NCI-H2107 (cell line): Measurements from ENCODE around the gene MAD1L1.

Source experiments
- DNase-seq: peaks from one replicate; lab custom pipeline; 2025; lab: John Stamatoyannopoulos, UW

The MAD1L1 gene

DNA sequence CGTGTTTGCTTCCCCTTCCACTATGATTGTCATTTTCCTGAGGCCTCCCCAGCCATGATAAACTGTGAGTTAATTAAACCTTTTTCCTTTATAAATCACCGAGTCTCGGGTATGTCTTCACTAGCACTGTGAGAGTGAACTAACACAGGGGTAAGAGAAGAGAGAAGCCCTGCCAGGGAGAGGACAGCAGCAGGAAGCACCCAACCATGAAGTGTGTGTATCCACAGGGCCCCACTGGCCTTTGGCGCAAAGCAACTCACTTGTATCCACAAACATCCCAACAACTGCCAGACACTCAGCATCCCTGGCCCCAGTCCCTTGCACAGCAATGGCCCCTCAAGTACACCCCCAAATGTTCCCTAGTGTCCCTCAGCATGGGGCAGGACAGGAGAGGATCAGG is 115.1 kb downstream of the MAD1L1 start:
- DNase-seq = no peak

DNA sequence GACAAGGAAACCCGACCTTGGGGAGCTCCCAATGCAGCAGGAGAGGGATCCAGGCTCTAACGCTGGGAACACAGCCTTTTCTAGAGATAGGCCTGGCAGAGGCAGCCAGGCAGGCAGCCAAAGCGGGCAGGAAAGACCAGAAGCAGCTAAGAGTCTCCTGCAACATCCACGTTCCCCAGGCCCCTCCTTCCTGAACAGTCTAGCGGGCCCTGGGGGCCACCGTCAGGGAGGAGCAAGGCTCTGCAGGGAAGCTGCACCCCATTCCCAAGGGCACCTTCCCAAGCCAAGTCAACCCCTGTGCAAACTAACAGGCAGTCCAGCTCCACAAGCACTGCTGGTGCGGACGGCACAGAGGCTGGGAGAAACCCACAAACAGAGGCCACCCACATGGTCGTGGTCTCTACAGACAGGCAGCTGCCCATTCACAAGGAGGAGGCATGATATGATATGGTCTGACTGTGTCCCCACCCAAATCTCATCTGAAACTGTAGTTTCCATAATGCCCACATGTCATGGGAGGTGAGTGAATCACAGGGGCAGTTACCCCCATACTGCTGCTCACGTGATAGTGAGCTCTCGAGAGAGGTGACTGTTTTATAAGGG is 115.7 kb downstream of the MAD1L1 start:
- no peak for DNase-seq

GRCh38 chr7:2116448-2116810 is 116.3 kb downstream of the MAD1L1 start:
- DNase-seq = no peak

- DNase-seq = no peak
Observed at GRCh38 chr7:2115760-2116447, 116.8 kb downstream of the MAD1L1 start.

- no peak for DNase-seq
Observed at GRCh38 chr7:2114926-2115759, 117.6 kb downstream of the MAD1L1 start.

DNA sequence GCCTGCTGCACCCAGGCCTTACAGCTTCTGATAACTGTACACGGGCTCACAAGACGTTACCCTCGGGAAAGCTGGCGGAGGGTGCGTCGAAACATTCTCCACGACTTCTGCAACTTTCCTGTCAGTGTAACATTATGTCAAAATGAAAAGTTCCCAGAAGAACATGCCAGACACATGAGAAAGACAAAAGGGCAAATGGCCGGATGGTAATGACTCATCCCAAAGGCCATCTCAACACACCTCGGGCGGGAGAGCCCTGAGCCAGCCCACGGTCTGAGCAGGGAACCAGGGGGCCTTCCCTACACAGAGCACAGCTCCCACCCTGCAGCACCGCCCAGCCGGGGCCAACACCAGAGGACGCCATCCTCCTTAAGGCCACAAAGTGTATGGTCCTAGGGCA is 118.7 kb downstream of the MAD1L1 start:
- DNase-seq = no peak

DNA sequence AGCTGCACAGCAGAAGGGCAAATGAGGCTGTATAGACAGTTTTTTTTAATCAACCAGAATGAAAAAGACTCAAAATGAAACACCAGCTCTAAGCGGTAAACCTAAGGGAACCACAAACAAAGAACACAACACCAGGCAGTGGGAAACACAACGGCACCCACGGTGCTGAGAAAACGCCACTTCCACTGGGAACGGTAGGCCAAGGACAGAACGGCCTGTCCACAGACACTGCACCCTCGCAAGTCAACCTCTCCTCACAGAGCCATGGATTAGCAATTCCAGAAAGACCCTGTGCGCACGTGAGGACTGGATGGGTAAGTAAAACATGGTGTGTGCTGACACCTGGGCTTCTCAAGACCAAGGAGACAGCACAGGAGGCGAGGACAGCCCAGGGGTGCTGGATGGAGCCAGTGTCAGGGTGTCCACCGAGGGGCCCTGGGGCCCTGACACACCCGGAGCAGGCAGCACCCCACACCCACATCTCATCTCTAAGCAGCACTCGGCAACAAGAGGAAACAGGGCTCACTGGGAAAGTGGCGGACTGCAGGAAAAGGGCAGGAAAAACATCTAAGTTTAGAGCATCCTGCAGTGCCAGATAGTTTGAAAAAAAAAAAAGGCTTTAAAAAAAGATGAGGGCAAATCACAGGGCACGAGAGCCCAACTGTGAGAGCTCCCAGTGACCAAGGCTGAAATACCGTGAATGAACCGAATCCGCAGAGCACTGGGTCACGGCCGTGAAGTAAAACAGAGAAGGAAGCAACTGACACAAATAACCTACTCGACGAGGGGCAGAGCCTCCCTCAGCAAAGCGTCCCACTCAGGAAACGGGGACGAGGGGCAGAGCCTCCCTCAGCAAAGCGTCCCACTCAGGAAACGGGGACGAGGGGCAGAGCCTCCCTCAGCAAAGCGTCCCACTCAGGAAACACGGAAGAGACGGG is 120.2 kb downstream of the MAD1L1 start:
- DNase-seq = no peak

- no peak for DNase-seq
Observed at GRCh38 chr7:2111568-2111967, 121.2 kb downstream of the MAD1L1 start.

- no peak for DNase-seq
Observed at GRCh38 chr7:2110610-2111396, 121.9 kb downstream of the MAD1L1 start.

DNA sequence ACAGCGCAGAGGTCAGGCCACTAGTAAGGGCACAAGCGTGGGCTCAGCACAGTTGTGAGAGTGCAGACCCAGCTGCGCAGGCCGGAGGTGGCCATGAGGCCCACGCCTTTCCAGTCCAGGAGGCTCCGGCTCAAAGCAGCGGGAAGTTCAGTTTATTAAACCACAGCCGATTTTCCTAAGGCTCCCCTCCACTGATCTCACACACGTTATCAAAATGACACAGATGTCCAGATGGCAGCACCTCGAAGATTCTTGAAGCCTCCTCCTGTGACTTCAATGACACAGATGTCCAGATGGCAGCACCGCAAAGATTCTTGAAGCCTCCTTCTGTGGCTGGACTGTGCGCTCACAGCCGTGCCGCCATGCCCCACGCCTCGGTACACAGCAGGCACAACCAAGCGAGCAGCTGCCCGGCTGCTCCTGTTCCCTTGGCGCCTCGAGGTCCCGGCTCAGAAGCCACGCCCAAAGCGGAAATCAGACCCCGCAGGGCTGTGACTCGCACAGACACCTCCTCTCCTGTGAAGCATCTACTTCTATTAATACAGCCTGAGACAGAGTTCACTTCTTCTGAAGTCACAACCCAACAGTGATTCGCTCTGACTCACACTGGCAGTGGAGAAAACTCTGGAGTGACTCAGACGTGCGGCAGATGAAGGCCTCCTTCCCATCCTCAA is 122.7 kb downstream of the MAD1L1 start:
- peak; percentile 26 for DNase-seq

DNA sequence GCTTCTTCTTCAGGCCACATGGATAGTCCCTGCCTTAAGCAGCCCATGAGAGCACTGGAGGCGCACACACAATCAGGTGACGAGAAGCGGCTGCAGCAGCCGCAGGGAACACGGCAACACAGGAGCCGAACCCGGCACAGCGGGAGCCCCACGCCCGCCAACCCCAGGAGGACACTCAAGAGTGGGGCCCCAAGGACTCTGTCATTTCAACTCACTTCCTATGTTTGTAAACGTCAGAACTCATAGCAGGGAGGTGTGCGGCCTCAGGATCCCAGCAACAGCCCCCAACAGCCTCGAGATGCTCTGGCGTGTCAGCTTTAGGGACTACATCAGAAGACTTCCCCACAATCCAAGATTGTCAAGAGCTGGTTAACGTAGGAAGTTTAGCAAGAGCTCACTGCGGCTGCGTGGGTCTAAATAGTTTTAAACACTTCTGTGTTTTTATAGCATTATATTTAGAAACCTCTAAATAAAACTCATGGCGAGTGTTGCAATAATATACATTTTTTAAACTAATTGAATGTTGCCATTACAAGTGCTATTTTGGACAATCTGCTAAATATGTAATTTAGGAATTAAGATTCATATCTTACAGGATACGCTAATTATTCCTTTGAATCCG is 123.4 kb downstream of the MAD1L1 start:
- no peak for DNase-seq

DNA sequence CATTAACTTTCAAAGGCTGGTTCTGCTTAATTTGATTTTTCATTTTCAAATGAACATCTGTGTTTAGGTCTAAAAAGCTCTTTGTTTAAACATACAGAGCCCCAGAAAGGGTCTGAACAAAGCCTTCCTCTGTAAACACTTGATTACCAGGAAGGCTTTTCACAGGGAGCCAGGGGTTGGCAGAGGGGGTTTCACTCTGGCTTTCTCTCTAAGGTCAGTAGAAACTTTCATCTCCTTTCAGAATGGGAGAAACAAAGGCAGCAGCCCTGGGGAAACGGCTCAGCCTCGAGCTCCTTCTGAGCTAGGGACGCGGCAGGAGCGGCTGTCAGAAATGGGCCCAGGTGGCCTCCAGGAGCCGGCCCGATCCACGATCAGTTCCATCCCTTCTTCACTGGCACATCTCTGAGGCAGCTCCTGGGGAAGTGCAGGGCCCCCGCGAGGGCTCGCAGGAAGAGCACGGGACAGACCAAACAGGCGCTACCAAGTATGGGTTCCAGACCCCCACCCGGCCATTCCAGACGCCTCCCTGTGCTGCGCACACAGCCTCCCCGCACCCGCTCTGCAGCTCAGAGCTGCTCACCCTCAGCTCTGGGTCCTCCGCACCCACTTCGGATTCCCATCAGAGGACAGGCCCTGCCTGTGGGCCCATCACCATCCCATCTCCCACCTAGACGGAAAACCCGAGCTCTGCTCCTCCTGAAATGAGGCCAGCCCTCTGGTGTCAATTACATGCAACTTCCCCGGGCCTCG is 124.1 kb downstream of the MAD1L1 start:
- DNase-seq = no peak

- no peak for DNase-seq
Observed at GRCh38 chr7:2108071-2108455, 124.7 kb downstream of the MAD1L1 start.

DNA sequence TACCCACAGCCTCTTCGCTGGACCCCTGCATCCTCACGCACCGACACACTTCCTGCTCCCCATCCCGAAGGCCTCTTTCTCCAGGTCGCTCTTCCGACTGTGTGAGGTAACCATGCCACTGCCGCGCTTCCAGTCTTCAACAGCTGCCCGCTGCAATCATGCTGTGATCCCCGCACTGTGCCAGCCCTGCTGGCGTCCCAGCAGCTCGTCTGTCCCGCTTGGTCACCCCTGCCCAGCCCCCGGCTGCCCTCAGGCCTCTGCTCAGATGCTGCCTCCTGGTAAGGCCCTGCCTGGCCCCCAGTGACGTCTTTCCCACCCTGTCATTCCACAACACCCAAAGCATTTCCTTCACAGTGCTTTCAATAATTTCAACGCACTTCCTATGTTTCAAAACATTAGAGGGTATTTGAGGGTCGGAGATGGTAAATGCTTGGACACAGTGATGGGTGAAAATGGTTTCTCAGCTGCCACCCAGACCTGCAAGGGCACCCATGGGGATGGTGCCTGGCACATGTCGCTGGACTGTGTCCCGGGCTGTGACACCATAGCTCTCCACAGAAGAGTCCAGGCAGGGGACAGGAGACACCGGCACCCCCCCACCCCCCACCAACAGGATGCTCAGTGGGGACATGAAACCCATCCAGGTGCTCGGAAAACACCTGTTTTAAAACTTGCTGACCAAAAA is 125.2 kb downstream of the MAD1L1 start:
- DNase-seq = no peak

- DNase-seq = peak; percentile 59
Observed at GRCh38 chr7:2106924-2107323, 125.8 kb downstream of the MAD1L1 start.

DNA sequence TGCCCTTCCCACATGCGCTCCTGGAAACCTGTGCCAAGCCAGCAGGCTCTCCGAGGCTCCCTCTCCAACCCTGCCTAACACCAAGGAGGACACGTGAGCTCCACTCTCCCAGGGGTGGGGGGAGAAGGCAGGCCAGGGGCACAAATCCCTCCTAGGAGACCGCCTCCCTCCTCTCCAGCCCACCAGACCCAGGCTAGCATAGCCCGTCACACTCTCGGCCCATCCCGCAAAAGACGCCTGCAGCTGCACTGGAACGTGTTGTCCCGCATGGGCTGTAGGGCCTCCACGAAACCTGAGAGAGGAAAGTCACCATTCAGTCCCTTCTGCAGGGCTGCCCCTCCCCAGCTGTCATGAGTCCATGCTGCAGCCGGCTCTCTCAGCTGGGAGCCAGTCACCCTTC is 126.3 kb downstream of the MAD1L1 start:
- DNase-seq = no peak

DNA sequence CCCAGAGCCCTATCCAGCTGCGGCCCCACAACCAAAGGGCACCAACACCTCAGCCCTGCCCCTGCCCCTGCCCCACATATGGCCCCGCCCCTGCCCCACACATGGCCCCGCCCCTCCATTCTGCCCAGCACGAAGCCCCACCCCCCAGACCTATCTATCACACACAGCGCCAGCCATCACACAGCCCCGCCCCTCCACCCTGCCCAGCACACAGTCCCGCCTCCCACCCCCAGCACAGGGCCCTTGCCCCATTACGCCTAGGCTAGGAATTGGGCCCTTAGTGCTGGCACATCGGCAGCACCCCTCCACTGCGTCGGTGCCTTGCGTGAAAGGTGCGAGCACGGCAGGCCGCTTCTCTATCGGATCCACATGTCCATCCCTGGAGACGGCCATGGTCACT is 126.8 kb downstream of the MAD1L1 start:
- no peak for DNase-seq

DNA sequence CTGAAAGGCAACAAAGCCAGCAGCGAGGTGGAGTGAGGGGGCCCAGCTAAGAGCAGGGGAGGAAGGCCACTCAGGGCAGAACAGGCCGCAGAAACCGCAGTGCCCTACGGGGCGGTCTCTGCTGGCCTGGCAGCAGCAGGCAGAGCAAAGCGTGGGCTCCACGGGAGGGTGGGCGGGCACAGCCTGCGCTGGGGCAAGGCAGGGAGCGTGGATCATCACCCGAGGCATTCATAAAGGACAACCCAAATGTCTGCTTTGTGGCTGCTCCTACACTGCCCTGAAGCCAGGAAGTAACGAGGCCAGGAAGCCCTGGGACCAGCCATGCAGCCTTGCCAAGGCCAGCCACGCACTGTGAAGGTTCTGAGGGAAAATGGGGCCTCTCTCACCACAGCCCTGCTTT is 127.5 kb downstream of the MAD1L1 start:
- DNase-seq = no peak

- no peak for DNase-seq
Observed at GRCh38 chr7:2104716-2105115, 128.0 kb downstream of the MAD1L1 start.
